ENCODE results near the gene PRELID3B.

PRELID3B gene

DNA sequence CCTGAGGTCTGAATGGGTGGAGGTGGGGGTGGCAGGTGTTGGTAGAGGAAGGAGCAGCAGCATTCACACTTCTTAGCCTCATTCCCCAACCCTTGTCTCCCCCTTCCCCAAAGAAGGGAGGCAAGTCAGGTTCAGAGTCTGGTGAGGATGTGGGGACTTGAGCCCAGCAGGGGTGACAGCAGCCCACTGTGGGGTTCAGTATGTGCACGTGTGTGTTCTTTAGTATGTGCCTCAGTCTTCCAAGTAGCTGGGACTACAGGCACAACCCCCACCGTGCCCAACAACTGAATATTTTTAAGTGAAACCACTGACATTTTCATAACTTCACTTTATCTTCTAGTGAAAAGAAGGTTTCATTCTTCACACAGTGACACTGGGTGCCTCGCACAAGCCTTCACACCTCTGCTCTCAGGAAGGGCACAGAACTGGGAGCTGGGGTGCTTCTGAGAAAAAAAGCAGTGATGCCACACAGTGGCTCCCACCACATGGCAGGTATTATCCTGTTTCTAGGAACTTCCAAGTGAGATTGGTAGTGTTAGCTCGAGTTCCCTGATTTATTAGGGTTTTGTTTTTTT lies 33.4 kb upstream of the PRELID3B start:
- no peak overlapping the region for H3K4me3 ChIP-seq (ENCODE audit: low read depth, low read length, poor library complexity, severe bottlenecking)
- no peaks in the 10 kb centered on the region for H3K27me3 ChIP-seq (ENCODE audit: insufficient read depth, low read length)
- no peaks in the 10 kb centered on the region for H3K36me3 ChIP-seq (ENCODE audit: insufficient read depth, low read length)
- no peaks in the 10 kb centered on the region for H3K4me1 ChIP-seq (ENCODE audit: insufficient read depth, low read length, severe bottlenecking)
- H3K27ac ChIP-seq (ENCODE audit: low read depth, low read length, poor library complexity, severe bottlenecking), result no peak overlapping the region
- no peaks in the 10 kb centered on the region for H4K20me1 ChIP-seq (ENCODE audit: insufficient read depth, low read length)
- no peaks in the 10 kb centered on the region for H3K9me3 ChIP-seq (ENCODE audit: low read length)
- H3K9ac ChIP-seq (ENCODE audit: low read length), result no peak overlapping the region
- H3F3A ChIP-seq (ENCODE audit: insufficient read depth, low read length), result no peaks in the 10 kb centered on the region
- H3K9me2 ChIP-seq (ENCODE audit: low read depth, low read length), result no peaks in the 10 kb centered on the region
- no peak overlapping the region for H3K4me2 ChIP-seq (ENCODE audit: low read length)
- H2AFZ ChIP-seq (ENCODE audit: low read length), result no peak overlapping the region
- TF ChIP-seq EZH2 (IDR thresholded peaks at IDR 0.05; ENCODE audit: borderline replicate concordance, low read length), result no peak
- TF ChIP-seq, protein P1, sequence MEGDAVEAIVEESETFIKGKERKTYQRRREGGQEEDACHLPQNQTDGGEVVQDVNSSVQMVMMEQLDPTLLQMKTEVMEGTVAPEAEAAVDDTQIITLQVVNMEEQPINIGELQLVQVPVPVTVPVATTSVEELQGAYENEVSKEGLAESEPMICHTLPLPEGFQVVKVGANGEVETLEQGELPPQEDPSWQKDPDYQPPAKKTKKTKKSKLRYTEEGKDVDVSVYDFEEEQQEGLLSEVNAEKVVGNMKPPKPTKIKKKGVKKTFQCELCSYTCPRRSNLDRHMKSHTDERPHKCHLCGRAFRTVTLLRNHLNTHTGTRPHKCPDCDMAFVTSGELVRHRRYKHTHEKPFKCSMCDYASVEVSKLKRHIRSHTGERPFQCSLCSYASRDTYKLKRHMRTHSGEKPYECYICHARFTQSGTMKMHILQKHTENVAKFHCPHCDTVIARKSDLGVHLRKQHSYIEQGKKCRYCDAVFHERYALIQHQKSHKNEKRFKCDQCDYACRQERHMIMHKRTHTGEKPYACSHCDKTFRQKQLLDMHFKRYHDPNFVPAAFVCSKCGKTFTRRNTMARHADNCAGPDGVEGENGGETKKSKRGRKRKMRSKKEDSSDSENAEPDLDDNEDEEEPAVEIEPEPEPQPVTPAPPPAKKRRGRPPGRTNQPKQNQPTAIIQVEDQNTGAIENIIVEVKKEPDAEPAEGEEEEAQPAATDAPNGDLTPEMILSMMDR (IDR thresholded peaks at IDR 0.05; ENCODE audit: low read length), result no peak
- H3K79me2 ChIP-seq (ENCODE audit: insufficient read depth, low read length), result no peaks in the 10 kb centered on the region

DNA sequence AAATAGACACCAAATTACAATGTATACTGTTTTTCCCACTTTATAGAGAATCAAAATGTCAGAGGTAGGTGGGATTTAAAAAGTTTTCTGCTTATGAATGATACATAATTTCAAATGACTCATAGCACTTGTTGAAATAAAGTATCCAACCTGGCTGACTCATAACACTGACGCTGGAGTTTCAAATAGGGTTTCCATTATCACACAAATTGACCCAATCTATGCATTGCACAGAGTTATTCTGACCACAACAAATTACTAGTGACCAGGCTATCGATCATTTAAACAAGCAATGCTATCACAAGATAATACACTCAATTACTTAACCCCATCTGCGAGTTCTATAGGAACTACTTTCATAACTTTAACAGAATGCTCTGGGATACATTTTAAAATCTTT lies 31.9 kb upstream of the PRELID3B start:
- no peak overlapping the region for H2AFZ ChIP-seq (ENCODE audit: low read length)
- no peaks in the 10 kb centered on the region for H3F3A ChIP-seq (ENCODE audit: insufficient read depth, low read length)
- H3K36me3 ChIP-seq (ENCODE audit: insufficient read depth, low read length), result no peaks in the 10 kb centered on the region
- H4K20me1 ChIP-seq (ENCODE audit: insufficient read depth, low read length), result no peaks in the 10 kb centered on the region
- no peaks in the 10 kb centered on the region for H3K79me2 ChIP-seq (ENCODE audit: insufficient read depth, low read length)
- no peaks in the 10 kb centered on the region for H3K27me3 ChIP-seq (ENCODE audit: insufficient read depth, low read length)
- no peaks in the 10 kb centered on the region for H3K9me3 ChIP-seq (ENCODE audit: low read length)
- no peak overlapping the region for H3K4me3 ChIP-seq (ENCODE audit: low read depth, low read length, poor library complexity, severe bottlenecking)
- no peak for TF ChIP-seq EZH2 (IDR thresholded peaks at IDR 0.05; ENCODE audit: borderline replicate concordance, low read length)
- TF ChIP-seq, protein P1 (IDR thresholded peaks at IDR 0.05; ENCODE audit: low read length), result no peak
- H3K4me2 ChIP-seq (ENCODE audit: low read length), result no peak overlapping the region
- H3K9ac ChIP-seq (ENCODE audit: low read length), result no peak overlapping the region
- H3K4me1 ChIP-seq (ENCODE audit: insufficient read depth, low read length, severe bottlenecking), result no peaks in the 10 kb centered on the region
- H3K27ac ChIP-seq (ENCODE audit: low read depth, low read length, poor library complexity, severe bottlenecking), result no peak overlapping the region
- no peaks in the 10 kb centered on the region for H3K9me2 ChIP-seq (ENCODE audit: low read depth, low read length)

DNA sequence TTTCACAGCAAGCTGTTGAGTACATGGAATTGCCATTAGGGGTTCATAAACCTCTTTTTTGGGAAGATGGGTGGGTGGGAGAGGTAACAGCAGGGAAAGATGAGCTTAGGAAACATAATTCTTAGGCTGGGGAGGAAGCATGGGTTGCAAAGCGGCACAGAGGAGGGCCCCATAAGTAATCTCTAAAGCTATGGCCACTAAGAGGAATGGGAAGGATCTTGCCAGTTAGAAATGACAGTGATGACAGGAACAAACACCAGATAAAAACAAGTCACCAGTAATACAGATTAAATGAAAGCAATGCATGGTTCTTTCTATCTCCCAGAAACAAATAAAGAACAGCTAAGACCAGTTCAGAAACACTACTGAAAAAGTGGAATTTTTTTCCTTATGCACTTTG lies 31.0 kb upstream of the PRELID3B start:
- no peaks in the 10 kb centered on the region for H3F3A ChIP-seq (ENCODE audit: insufficient read depth, low read length)
- H3K27me3 ChIP-seq (ENCODE audit: insufficient read depth, low read length), result no peaks in the 10 kb centered on the region

More for the DNA sequence above, 31.0 kb upstream of the PRELID3B start:
- Histone ChIP-seq H3K27ac (ENCODE audit: low read depth, low read length, poor library complexity, severe bottlenecking) (no peak overlapping the region), H4K20me1 (ENCODE audit: insufficient read depth, low read length) (no peaks in the 10 kb centered on the region), H2AFZ (ENCODE audit: low read length) (no peak overlapping the region), H3K9me2 (ENCODE audit: low read depth, low read length) (no peaks in the 10 kb centered on the region), H3K9ac (ENCODE audit: low read length) (no peak overlapping the region), H3K4me2 (ENCODE audit: low read length) (no peak overlapping the region), H3K9me3 (ENCODE audit: low read length) (no peaks in the 10 kb centered on the region), H3K36me3 (ENCODE audit: insufficient read depth, low read length) (no peaks in the 10 kb centered on the region), H3K79me2 (ENCODE audit: insufficient read depth, low read length) (no peaks in the 10 kb centered on the region), H3K4me3 (ENCODE audit: low read depth, low read length, poor library complexity, severe bottlenecking) (no peak overlapping the region), H3K4me1 (ENCODE audit: insufficient read depth, low read length, severe bottlenecking) (no peaks in the 10 kb centered on the region)
- TF ChIP-seq EZH2 (IDR thresholded peaks at IDR 0.05; ENCODE audit: borderline replicate concordance, low read length), result no peak
- TF ChIP-seq, protein P1 (IDR thresholded peaks at IDR 0.05; ENCODE audit: low read length), result no peak
